HG03060 (cell line): ENCODE measurements around the gene MTG2.

Source experiments
- ATAC-seq: cut with Tn5 transposase; IDR thresholded peaks from one replicate; pipeline ENCODE4 v1.9.1; 2021; ENCODE audit warnings: low read depth, moderate number of reproducible peaks; ENCODE audit not compliant: unreplicated experiment

MTG2 gene

DNA sequence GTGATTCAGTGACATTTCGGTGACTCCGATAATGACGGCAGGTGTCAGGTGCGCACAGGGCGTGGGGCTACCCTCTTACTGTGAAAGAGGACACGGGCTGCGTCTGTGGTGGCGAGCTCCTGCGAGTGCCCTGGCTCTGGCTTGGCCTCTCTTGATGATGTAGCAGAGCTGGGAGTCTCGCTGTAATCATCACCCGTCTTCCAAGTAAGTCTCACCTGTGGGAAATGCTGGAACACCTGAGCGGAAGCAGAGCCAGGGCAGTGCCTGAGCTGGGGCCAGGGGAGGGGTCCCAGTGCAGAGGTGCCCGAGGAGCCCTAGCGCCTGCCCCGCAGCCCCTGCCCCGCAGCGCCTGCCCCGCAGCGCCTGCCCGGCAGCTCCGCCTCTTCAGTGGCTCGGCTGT is 60.3 kb downstream of the MTG2 start:
- ATAC-seq: no peak

DNA sequence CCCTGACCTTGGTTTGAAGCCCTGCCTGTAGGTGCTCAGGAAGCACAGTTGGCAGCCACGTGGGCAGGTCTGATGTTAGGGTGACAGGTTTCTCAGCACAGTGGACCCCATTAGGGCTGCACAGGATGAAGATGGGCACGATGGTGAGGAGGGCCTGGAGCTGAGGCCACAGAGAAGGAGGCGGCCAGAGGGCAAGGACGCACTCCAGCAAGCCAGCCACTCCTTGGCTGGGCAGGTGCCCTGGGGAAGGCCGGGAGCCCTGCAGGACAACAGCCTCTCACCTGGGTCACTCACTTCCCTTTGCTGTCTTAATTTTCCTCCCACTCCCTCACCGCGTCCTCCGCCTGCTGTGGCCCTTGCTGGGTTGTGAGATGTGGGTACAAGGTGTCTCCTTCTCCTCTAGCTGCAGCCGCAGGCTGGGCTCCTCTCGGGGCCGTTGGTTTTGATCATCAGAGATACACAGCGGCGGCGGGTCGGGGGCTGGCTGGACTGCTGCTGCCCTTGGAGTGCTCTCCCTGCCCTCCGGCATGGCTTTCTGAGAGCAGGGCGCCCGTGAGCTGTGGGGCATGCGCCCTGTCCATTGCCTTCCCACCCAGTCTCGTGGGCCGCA is 61.2 kb downstream of the MTG2 start:
- no peak for ATAC-seq

DNA sequence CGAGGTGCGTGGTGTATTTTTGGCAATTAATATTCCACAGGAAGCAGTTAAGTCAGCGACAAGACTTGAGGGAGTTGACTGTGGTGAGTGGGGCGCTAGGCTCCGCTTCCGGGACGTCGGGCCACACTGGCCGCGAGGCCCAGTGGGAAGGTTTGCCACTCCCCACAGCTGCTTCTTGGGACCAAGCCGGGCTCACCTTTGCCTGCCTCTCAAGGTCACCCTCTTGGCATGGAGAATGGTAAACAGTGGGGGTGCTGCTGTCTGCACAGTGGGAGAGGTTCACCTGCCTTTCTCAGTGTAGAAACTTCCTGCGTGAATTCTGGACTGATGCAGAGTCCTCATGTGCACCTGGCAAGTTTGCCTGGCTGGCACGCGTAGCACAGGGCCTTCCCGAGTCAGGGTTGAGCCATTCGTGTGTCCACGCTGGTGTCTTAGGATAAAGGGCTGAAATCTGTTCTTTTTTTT is 61.8 kb downstream of the MTG2 start:
- no peak for ATAC-seq

DNA sequence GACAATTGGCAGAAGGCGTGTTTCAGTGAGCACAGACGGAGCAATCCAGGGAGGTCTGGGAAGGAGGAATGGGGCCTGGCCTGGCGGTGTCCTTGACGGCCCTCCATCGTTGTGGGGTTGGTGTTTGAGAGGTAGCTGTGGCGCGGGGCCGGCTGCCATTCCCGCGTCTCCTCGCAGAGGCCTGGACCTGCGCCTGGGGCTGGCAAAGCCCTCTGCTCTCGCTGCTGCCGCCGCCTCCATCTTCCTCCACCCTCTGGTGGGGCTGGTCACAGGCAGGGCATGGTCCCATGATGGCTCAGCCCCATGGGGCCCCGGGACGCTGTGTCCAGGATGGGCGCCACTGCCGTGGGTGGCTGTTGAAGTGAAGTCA is 63.1 kb downstream of the MTG2 start:
- ATAC-seq: no peak

DNA sequence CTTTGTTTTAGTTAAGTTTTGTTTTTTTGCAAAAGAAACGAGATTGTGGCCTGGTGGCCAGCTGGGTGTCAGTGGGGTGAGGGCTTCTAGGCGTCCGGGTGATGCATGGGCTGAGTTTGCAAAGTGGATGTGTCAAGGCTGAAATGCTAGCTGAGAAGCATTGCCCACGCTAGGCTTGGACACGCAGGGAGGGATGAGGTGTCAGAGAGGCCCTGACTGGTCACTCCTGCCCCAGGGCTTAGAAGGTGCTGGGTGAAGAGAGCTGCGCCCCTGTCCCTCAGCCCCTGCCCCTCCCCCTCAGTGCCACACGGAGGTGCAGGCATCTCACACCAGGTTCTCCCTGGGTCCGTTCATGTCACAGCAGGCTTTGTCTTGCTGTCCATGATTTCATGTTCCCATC is 63.6 kb downstream of the MTG2 start:
- ATAC-seq: no peak

DNA sequence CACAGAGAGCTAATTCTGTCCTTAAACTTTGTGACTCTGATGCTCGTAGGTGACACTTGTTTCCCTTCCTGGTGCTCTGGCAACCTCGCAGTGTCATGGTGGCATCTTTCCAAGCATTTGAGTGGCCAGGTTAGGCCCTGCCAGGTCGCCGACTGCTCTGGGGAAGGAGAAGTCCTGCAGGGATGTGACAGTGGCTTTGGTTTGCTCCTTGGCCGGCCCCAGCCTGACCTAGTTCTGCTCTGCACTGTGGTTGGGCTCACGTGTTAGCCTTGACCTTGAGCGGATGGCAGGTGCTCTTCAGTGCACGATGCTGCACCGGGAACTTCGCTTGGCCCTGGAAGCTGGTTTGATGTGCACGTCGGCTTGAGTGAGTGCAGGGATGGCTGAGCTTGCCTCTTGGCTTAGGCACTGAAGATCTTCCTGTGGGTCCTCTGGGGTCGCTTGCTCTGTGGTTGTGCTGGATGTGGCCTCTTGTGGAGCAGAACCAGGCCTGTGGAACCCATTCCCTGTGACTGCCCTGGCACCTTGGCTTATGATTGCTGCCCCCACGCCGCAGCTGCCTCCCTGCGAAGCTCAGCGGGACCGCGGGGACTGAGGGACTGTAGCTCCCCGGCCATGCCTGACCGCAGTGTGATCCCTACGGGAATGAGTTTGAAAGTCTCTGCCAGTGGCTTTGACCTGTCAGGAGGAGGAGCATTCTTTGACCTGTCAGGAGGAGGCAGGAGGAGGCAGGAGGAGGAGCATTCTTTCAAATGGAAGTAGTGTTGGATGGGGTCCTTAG is 64.2 kb downstream of the MTG2 start:
- no peak for ATAC-seq

DNA sequence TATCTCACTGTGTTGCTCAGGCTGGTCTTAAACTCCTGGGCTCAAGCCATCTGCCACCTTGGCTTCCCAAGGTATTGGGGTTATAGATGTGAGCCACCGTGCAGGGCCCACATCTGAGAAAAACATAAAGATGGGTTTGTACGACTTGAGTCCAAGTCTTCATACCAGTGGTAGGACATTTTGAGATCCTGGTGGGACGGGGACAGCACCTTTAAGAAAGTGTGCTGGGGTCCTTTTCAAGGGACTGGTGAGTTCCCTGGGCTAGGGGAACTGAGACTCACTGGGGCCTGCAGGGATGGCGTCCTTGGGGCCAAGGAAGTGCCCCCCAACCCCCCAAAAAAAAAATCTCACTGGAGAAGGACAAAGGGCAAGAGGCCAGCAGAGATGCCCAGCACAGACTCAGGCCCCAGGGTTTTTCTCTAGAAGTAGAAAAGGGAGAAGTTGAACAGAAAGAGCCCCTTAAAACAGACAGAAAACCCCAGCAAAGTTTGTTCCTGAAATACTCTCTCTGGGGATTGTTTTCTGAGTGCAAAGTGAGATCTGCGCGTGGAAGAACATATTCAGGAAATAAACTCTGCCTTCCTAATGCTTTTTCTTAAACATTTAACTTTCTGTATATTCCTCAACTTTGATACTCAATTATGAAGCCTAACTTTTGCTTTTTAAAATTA is 66.2 kb downstream of the MTG2 start:
- ATAC-seq: no peak

DNA sequence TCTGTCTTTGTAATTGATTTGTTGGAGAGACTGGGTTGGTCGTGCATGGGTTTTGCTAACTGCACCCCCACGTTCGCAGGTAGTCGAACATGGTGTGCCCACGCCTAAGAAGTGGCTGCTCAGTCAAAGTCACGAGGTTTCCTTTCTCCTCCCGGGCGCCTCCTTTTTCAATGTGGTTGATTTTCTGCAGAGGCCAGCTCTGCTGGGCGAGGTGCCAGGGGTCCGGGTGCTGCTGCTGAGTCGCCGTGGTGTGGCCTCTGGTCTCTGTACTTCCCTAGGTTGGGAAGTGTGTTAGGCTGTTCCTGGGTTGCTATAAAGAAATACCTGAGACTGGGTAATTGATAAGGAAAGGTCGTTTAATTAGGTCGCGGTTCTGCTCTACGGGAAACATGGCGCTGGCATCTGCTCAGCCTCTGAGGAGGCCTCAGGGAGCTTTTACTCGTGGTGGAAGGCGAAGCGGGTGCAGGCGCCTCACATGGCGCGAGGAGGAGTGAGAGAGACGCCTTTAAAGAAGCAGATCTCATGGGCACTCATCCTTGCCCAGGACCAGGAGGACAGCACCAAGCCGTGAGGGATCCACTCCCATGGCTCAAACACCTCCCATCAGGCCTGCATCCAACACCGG is 69.6 kb downstream of the MTG2 start:
- ATAC-seq: no peak
